Measurements from ENCODE around the gene TTLL13.

GRCh38 chr15:90234096-90234988 is 15.0 kb upstream of the TTLL13 start, which contains the start of gene GDPGP1:
- TF ChIP-seq CTCF (IDR thresholded peaks at IDR 0.05), result no peak
- TF ChIP-seq POLR2A (IDR thresholded peaks at IDR 0.05), result peak in 1 of 4 donors; percentile 33
